Measurements from ENCODE around the gene CLCN3. TPM values are rescaled to one million over a fixed set of nuclear protein-coding genes. Genes with fewer than 3 reads are reported as not detected.

The CLCN3 gene
- total RNA-seq, 1 experiment from 2014 or later = 16.9 TPM

DNA sequence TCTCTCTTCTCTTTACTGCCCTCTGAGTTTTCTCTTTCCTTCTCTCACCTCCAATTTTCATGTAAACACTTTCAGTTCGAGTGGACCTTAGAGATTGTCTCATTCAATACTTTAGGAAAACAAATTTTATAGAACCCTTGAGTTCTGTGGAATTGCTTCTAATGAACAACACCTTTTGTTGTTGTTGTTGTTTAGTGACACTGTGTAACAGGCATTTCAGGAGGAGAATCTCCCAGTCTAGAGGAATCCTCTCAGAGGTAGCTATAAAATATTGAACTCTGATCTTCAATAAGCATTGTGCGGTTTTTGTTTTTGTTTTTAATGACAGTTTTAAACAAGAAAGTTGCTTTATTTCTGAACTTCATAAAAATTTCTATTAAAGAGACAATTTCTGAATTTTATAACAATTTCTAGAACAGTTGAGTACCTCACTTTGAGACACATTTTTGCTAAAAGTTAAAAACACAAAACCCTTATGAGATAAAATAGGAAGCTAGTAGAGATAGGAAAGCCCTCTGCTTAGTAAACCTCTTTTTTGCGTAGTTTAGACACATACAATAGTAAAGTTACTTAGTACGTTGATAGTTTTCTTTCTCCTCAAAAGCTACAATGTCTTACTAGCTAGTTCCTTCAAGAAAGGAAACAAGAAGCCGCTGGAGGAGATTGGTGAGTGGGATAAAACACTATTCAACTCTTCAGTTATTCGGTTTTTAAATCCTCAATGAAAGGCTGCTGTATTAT lies 38.8 kb downstream of the CLCN3 start:
- Histone ChIP-seq H3K4me3 (ENCODE audit: low read length) (peak overlapping the region; percentile 74), H3K9me3 (ENCODE audit: low read length) (no peaks in the 10 kb centered on the region)

DNA sequence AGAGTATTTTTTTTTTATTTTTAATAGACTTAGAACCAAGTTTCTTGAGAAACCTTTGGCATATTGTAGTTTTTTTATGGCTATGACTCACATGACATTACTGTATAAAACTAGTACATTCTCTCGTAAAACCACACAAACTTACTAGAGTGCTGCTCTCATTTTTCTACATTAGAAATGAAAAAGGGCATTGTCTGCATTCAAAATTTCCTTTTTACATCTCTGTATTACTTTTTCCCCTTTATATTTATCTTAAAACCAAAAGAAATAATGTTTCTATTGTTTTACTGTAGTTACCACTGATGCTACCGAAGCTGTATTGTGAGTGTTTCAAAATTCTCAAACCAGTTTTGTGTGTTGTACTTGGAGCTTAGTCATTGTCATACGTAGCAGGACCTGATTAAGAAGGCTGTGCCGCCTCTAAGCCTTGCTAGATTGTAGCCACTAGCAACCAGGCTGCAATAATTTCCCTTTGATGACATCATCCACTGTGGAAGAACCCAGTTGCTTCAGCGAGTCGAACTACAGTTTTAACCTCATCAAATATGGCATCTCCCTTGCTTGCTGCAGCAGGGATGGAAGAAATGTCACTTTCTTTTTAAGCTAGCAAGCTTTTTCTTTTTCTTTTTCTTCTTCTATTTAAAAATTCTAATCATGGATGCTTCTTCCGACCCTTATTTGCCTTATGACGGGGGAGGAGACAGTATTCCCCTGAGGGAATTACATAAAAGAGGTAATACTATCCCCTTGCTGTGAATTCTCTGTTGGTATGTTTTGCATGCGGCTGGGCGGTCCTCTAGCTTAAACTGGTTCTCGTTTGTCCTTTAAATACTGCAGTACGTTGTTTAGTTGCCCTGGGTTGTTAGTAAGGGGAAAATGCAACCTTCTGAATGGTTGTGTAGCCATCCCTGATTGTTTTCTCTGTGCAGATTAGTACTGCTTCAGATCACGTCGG lies 39.6 kb downstream of the CLCN3 start:
- Histone ChIP-seq H3K79me2 (ENCODE audit: low read length) (peaks cover 33% of the 10 kb centered on the region), H3K9me3 (ENCODE audit: low read length) (no peaks in the 10 kb centered on the region), H4K20me1 (ENCODE audit: low read length) (no peaks in the 10 kb centered on the region), H2AFZ (ENCODE audit: low read length) (peak overlapping the region; percentile 70), H3K27ac (ENCODE audit: low read length) (peak overlapping the region; percentile 98), H3K4me1 (ENCODE audit: insufficient read depth, low read length) (peaks cover 42% of the 10 kb centered on the region), H3K4me3 (ENCODE audit: low read length) (peak overlapping the region; percentile 74), H3K9me2 (replicated peaks; ENCODE audit: low read length) (no peaks in the 10 kb centered on the region), H3F3A (ENCODE audit: low read length, unreplicated experiment) (no peaks in the 10 kb centered on the region), H3K4me2 (ENCODE audit: low read length) (peak overlapping the region; percentile 98), H3K27me3 (ENCODE audit: low read length) (no peaks in the 10 kb centered on the region), H3K9ac (ENCODE audit: low read length) (peak overlapping the region; percentile 91), H3K36me3 (ENCODE audit: low read depth, low read length) (no peaks in the 10 kb centered on the region)
- peak; percentile 96 for DNase-seq
- intact Hi-C loops (cut with micrococcal nuclease) = loop anchor here (1.0 to 5.0 kb wide), 5 partner anchors 20 to 62 kb away; partner anchors contain the start of gene CLCN3
- ChIA-PET CTCF (interaction anchor here (0.7 kb wide), 1 partner anchor 40 kb away, joined by 3 read pairs; no protein-coding TSS in a partner anchor), POLR2A (ENCODE audit: unreplicated experiment) (interaction anchor here (0.7 kb wide), 1 partner anchor 17 kb away, joined by 4 read pairs; no protein-coding TSS in a partner anchor)
- TF ChIP-seq, protein P1, sequence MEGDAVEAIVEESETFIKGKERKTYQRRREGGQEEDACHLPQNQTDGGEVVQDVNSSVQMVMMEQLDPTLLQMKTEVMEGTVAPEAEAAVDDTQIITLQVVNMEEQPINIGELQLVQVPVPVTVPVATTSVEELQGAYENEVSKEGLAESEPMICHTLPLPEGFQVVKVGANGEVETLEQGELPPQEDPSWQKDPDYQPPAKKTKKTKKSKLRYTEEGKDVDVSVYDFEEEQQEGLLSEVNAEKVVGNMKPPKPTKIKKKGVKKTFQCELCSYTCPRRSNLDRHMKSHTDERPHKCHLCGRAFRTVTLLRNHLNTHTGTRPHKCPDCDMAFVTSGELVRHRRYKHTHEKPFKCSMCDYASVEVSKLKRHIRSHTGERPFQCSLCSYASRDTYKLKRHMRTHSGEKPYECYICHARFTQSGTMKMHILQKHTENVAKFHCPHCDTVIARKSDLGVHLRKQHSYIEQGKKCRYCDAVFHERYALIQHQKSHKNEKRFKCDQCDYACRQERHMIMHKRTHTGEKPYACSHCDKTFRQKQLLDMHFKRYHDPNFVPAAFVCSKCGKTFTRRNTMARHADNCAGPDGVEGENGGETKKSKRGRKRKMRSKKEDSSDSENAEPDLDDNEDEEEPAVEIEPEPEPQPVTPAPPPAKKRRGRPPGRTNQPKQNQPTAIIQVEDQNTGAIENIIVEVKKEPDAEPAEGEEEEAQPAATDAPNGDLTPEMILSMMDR (conservative IDR thresholded peaks at IDR 0.05; ENCODE audit: low read depth, low read length) = no peak
- no peak for TF ChIP-seq EZH2phosphoT487 (IDR thresholded peaks at IDR 0.05; ENCODE audit: borderline replicate concordance, low read length)
- no peak for TF ChIP-seq EZH2 (IDR thresholded peaks at IDR 0.05; ENCODE audit: low read length, unreplicated experiment)
- peak; percentile 88 for ATAC-seq
- BruUV-seq (replicated peaks) = TSS peak; percentile 71

More for the DNA sequence above, 38.8 kb downstream of the CLCN3 start:
- ChIA-PET CTCF (interaction anchor here (0.7 kb wide), 1 partner anchor 40 kb away, joined by 3 read pairs; no protein-coding TSS in a partner anchor), POLR2A (ENCODE audit: unreplicated experiment) (interaction anchor here (0.5 to 0.7 kb wide), 2 partner anchors 17 to 132 kb away, joined by 3 to 4 read pairs; no protein-coding TSS in a partner anchor)
- H4K20me1 ChIP-seq (ENCODE audit: low read length) = no peaks in the 10 kb centered on the region
- peak overlapping the region; percentile 98 for H3K4me2 ChIP-seq (ENCODE audit: low read length)
- no peak for TF ChIP-seq EZH2 (IDR thresholded peaks at IDR 0.05; ENCODE audit: low read length, unreplicated experiment)
- TF ChIP-seq EZH2phosphoT487 (IDR thresholded peaks at IDR 0.05; ENCODE audit: borderline replicate concordance, low read length) = no peak
- TF ChIP-seq, protein P1 (conservative IDR thresholded peaks at IDR 0.05; ENCODE audit: low read depth, low read length) = no peak
- H3F3A ChIP-seq (ENCODE audit: low read length, unreplicated experiment) = no peaks in the 10 kb centered on the region
- DNase-seq = peak; percentile 7
- peaks cover 42% of the 10 kb centered on the region for H3K4me1 ChIP-seq (ENCODE audit: insufficient read depth, low read length)
- H3K9me2 ChIP-seq (replicated peaks; ENCODE audit: low read length) = no peaks in the 10 kb centered on the region
- H3K36me3 ChIP-seq (ENCODE audit: low read depth, low read length) = no peaks in the 10 kb centered on the region
- ATAC-seq = no peak
- H3K79me2 ChIP-seq (ENCODE audit: low read length) = peaks cover 33% of the 10 kb centered on the region
- intact Hi-C loops (cut with micrococcal nuclease) = loop anchor here (1.0 kb wide), 2 partner anchors 19 to 24 kb away; no protein-coding TSS in a partner anchor
- BruUV-seq (replicated peaks) = TSS peak; percentile 86
- no peaks in the 10 kb centered on the region for H3K27me3 ChIP-seq (ENCODE audit: low read length)
- peak overlapping the region; percentile 70 for H2AFZ ChIP-seq (ENCODE audit: low read length)
- H3K9ac ChIP-seq (ENCODE audit: low read length) = peak overlapping the region; percentile 91
- H3K27ac ChIP-seq (ENCODE audit: low read length) = peak overlapping the region; percentile 98
